CD4-positive, CD25-positive, alpha-beta regulatory T cell (primary cell): ENCODE results near the gene RNU7-1. TPM values are rescaled to one million over a fixed set of nuclear protein-coding genes. Genes with fewer than 3 reads are reported as not detected.
A peak's percentile ranks its signal among the peaks of the same experiment; 100 is the strongest.

Source experiments
- ATAC-seq, 2 donors: fragments of 150-1000 bp; cut with Tn5 transposase; one replicate each; pipeline ENCODE4 v1.10.0; 2021; ENCODE audit warnings: low read depth in 2 of 2, moderate number of reproducible peaks in 2 of 2, moderate library complexity in 1 of 2
- DNase-seq, 3 donors: peaks; one replicate each; pipeline versions ENCODE4 v3.0.0 to v3.0.0-alpha.2; 2012 to 2022; ENCODE audit warnings: mixed read lengths in 1 of 3
- H3K27ac ChIP-seq: one replicate; pipeline ENCODE4 v1.7.0; 2013; ENCODE audit warnings: mild to moderate bottlenecking, low read length; ENCODE audit not compliant: insufficient read depth, poor library complexity, severe bottlenecking
- H3K27me3 ChIP-seq: one replicate; pipeline ENCODE4 v1.7.0; 2013; ENCODE audit warnings: low read length; ENCODE audit not compliant: control insufficient read depth, insufficient read depth
- H3K36me3 ChIP-seq: one replicate; pipeline ENCODE4 v1.7.0; 2013; ENCODE audit warnings: mild to moderate bottlenecking, low read length, moderate library complexity; ENCODE audit not compliant: control insufficient read depth, insufficient read depth
- H3K4me1 ChIP-seq: 2 replicates; pipeline ENCODE4 v1.7.0; 2013; ENCODE audit warnings: mild to moderate bottlenecking, low read length; ENCODE audit not compliant: insufficient read depth, control insufficient read depth, poor library complexity, severe bottlenecking
- H3K4me3 ChIP-seq: one replicate; pipeline ENCODE4 v1.7.0; 2013; ENCODE audit warnings: low read depth, mild to moderate bottlenecking, low read length, moderate library complexity
- H3K9me3 ChIP-seq, 2 experiments: 1 replicate in 1 of 2; 2 replicates in 1 of 2; pipeline ENCODE4 v1.7.0; 2013; ENCODE audit warnings: low read length in 2 of 2, mild to moderate bottlenecking in 1 of 2, moderate library complexity in 1 of 2; ENCODE audit not compliant: control insufficient read depth in 2 of 2
- H3K27ac Mint-ChIP-seq, 3 donors: one replicate each; pipeline ENCODE4 v1.8.0; 2020 to 2022; ENCODE audit warnings: mild to moderate bottlenecking in 3 of 3, mixed read lengths in 3 of 3, moderate library complexity in 2 of 3
- H3K27me3 Mint-ChIP-seq: one replicate; pipeline ENCODE4 v1.8.0; 2022; ENCODE audit warnings: mild to moderate bottlenecking, mixed read lengths
- H3K36me3 Mint-ChIP-seq: one replicate; pipeline ENCODE4 v1.8.0; 2020; ENCODE audit warnings: mixed read lengths
- H3K4me1 Mint-ChIP-seq, 4 donors: one replicate each; pipeline ENCODE4 v1.8.0; 2020 to 2022; ENCODE audit warnings: mixed read lengths in 4 of 4, mild to moderate bottlenecking in 1 of 4
- H3K4me3 Mint-ChIP-seq, 4 donors: one replicate each; pipeline ENCODE4 v1.8.0; 2020 to 2022; ENCODE audit warnings: mild to moderate bottlenecking in 4 of 4, mixed read lengths in 4 of 4, moderate library complexity in 3 of 4
- H3K9me3 Mint-ChIP-seq, 7 donors: one replicate each; pipeline ENCODE4 v1.8.0; 2020 to 2022; ENCODE audit warnings: mixed read lengths in 7 of 7, mild to moderate bottlenecking in 3 of 7, moderate library complexity in 2 of 7
- polyA plus RNA-seq, 4 donors: library from polyadenylated mRNA; unstranded; fragments of 300-500 nt; fragmentation: Illumina TruSeq; gene quantifications; one replicate each; pipeline ENCODE4 v1.2.3, GENCODE V29; 2021
- total RNA-seq: library from RNA; stranded (reverse); gene quantifications from one replicate; pipeline ENCODE4 v1.2.3, GENCODE V29; 2022

The RNU7-1 gene
- total and polyA plus RNA-seq, 5 donors from 2014 or later, result not detected

DNA sequence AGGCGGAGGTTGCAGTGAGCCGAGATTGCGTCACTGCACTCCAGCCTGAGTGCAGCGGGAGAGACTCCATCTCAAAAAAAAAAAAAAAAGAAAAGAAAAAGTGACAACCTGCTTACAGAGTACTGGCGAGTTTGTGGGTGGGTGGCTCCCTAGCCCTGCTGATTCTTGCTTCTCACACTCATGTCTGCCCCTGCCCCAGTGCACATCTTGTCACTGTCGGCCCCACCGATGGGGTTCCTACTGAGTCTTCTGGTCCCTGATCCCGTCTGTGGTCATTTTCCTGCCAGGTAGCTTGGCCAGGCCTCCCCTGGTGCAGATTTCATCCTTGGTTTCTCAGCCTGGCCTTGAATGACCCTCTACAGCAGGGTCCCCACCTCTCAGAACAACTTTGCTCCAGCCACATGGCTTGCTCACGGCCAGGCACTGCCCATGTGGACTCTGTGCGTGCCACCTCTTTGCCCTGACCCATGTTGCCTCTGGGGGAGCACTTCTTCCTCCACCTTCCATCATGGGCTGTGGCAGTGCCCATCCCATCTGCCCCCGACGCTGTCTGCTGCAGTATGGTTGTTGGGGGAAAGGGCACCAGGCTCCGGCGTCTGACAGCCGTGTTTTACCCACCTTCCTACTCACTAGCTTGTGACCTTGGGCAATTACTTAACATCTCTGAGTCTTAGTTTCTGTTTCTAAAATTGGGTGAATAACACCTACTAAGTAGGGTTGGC lies 5.4 kb downstream of the RNU7-1 start:
- no peaks in the 10 kb centered on the region for H3K27me3 ChIP-seq
- peak overlapping the region; percentile 84 to 99 (median 89) for H3K4me3 Mint-ChIP-seq
- H3K9me3 Mint-ChIP-seq, result no peaks in the 10 kb centered on the region
- peak; percentile 13 to 17 for ATAC-seq
- peak overlapping the region; percentile 98 for H3K27ac ChIP-seq
- no peaks in the 10 kb centered on the region for H3K9me3 ChIP-seq
- H3K36me3 Mint-ChIP-seq, result peaks cover 11% of the 10 kb centered on the region
- H3K36me3 ChIP-seq, result no peaks in the 10 kb centered on the region
- H3K4me1 Mint-ChIP-seq, result peaks cover 8 to 80% (median 49%) of the 10 kb centered on the region in 4 donors
- H3K4me1 ChIP-seq, result peaks cover 95% of the 10 kb centered on the region
- H3K27me3 Mint-ChIP-seq, result peaks cover 4% of the 10 kb centered on the region
- peak in 2 of 3 donors; percentile 52 to 70 for DNase-seq
- H3K27ac Mint-ChIP-seq, result peak overlapping the region; percentile 97 to 99 (median 98)
- peak overlapping the region; percentile 61 for H3K4me3 ChIP-seq

DNA sequence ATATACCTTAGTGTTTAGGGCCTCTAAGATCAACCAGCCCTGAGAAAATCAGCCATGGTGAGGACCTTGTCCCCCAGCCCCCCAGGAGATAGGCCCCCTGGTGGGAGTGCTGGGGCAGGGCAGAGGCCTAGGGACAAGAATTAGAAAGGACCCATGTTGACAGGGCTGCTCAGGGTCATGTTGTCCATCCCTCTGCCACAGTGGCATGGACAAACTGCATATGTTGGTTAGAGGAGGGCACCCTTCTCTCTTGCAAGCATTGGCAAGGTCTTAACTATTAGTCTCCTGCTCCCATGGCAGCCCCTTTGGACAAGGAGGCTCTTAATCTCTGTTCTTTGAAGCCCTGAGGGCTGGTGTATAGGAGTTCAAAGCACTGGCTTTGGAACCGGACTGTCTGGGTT lies 6.8 kb downstream of the RNU7-1 start:
- Mint-ChIP-seq H3K4me3 (peak overlapping the region; percentile 88 to 99 (median 98)), H3K9me3 (no peaks in the 10 kb centered on the region), H3K27me3 (peaks cover 4% of the 10 kb centered on the region), H3K36me3 (peaks cover 14% of the 10 kb centered on the region), H3K27ac (peak overlapping the region; percentile 96 to 99 (median 97)), H3K4me1 (peaks cover 8 to 82% (median 50%) of the 10 kb centered on the region in 4 donors)
- Histone ChIP-seq H3K27me3 (no peaks in the 10 kb centered on the region), H3K36me3 (peaks cover 7% of the 10 kb centered on the region), H3K27ac (peak overlapping the region; percentile 98), H3K4me3 (peak overlapping the region; percentile 88), H3K4me1 (peaks cover 95% of the 10 kb centered on the region), H3K9me3 (no peaks in the 10 kb centered on the region)
- no peak for ATAC-seq
- peak in 2 of 3 donors; percentile 44 to 59 for DNase-seq

DNA sequence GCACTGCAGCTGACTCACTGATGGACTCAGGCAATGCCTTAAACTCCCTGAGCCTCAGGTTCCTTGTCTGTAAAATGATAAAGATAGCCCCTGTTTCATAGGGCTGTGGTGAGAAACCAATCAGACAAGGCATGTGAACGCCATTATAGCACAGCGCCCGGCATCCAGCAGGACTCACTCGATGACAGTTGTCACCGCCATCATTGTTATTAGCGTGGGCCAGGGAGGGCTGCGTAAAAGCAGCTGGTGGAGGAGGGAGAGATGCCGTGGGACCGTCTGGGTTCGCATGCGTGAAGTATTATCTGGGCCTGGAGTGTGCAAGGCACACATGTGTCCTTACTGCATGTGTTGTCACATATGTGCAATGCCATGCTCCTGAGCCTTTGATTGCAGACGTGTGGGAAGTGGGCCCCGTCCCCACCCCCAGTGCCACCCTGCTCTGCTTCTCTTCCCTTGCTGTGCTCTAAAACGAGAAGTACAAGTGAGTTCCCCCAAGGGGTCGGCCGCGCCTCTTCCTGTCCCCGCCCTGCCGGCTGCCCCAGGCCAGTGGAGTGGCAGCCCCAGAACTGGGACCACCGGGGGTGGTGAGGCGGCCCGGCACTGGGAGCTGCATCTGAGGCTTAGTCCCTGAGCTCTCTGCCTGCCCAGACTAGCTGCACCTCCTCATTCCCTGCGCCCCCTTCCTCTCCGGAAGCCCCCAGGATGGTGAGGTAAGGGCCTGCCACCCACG lies 7.4 kb downstream of the RNU7-1 start, which contains the start of gene PTPN6:
TSS of gene PTPN6 (plus strand) at position 546 of the 730 bp plus-strand sequence. CDS start at position 703, 157 bp downstream.
- H3K4me1 Mint-ChIP-seq, result peaks cover 8 to 82% (median 52%) of the 10 kb centered on the region in 4 donors
- H3K27me3 ChIP-seq, result no peaks in the 10 kb centered on the region
- DNase-seq (peak in 2 of 3 donors; percentile 62 to 85), ATAC-seq (peak; percentile 48 to 57)
- peaks cover 20% of the 10 kb centered on the region for H3K36me3 Mint-ChIP-seq
- H3K4me3 Mint-ChIP-seq, result peak within 1 kb of the TSS; percentile 88 to 99 (median 98)
- peaks cover 4% of the 10 kb centered on the region for H3K27me3 Mint-ChIP-seq
- H3K27ac ChIP-seq, result peak within 1 kb of the TSS; percentile 98
- peaks cover 95% of the 10 kb centered on the region for H3K4me1 ChIP-seq
- peak within 1 kb of the TSS; percentile 96 to 99 (median 97) for H3K27ac Mint-ChIP-seq
- H3K9me3 ChIP-seq, result no peaks in the 10 kb centered on the region
- H3K4me3 ChIP-seq, result peak within 1 kb of the TSS; percentile 88
- peaks cover 9% of the 10 kb centered on the region for H3K36me3 ChIP-seq
- no peaks in the 10 kb centered on the region for H3K9me3 Mint-ChIP-seq

DNA sequence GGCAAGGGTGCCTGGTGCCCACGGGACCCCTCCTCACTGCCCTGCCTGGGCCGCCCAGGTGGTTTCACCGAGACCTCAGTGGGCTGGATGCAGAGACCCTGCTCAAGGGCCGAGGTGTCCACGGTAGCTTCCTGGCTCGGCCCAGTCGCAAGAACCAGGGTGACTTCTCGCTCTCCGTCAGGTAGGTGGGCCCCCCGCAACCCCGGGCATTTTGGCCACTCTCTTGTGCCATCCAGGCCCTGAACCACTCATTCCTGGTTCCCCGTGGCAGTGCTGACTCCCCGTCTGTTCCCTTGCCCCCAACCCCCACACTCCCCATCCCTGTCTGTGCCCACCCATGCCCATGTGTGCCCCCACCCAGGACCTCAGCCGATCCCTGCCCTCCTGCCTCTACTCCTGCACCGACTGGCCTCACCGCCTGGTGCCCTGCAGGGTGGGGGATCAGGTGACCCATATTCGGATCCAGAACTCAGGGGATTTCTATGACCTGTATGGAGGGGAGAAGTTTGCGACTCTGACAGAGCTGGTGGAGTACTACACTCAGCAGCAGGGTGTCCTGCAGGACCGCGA lies 8.0 kb downstream of the RNU7-1 start:
- peaks cover 8 to 82% (median 54%) of the 10 kb centered on the region in 4 donors for H3K4me1 Mint-ChIP-seq
- Histone ChIP-seq H3K4me3 (peak overlapping the region; percentile 88), H3K9me3 (no peaks in the 10 kb centered on the region), H3K4me1 (peaks cover 95% of the 10 kb centered on the region), H3K27me3 (no peaks in the 10 kb centered on the region), H3K27ac (peak overlapping the region; percentile 98), H3K36me3 (peaks cover 14% of the 10 kb centered on the region)
- H3K4me3 Mint-ChIP-seq, result peak overlapping the region; percentile 88 to 99 (median 98)
- peaks cover 22% of the 10 kb centered on the region for H3K36me3 Mint-ChIP-seq
- DNase-seq (no peak), ATAC-seq (peak; percentile 8 to 9)
- peaks cover 4% of the 10 kb centered on the region for H3K27me3 Mint-ChIP-seq
- H3K9me3 Mint-ChIP-seq, result no peaks in the 10 kb centered on the region
- peak overlapping the region; percentile 96 to 99 (median 97) for H3K27ac Mint-ChIP-seq

DNA sequence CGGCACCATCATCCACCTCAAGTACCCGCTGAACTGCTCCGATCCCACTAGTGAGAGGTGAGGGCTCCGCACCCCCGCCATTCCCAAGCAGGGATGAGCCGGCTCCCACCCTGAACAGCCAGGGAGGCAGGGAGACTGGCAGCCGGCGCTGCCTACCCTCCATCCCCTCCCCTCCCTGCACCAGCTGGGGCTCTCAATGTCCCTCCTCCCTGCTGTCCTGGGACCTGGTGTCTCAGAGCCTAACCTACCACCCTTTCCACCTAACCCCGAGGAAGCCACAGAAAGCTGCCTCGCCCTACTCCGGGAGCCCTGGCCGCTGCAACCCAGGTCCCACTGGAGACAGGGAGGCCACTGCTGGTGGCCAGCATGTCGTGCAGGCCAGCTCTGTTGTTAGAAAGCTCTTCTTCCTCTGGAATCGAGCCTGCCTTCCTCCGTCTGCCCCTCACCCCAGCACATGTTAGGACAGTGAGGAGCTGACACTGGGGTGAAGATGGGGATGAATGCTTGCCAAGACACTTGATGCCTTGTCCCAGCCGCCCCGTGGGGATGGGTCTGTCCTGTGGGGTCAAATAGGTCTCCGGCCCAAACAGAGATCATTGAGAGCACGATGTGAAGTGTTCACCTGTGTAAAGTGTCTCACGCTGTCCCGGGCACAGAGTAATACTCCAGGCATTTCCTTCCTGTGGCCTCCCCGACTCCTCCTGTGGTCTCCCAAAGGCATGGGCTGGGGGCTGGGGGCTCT lies 8.7 kb downstream of the RNU7-1 start:
- H3K9me3 ChIP-seq, result no peaks in the 10 kb centered on the region
- H3K4me1 ChIP-seq, result peaks cover 95% of the 10 kb centered on the region
- H3K4me3 ChIP-seq, result peak overlapping the region; percentile 88
- Mint-ChIP-seq H3K36me3 (peaks cover 29% of the 10 kb centered on the region), H3K27me3 (peaks cover 4% of the 10 kb centered on the region), H3K27ac (peak overlapping the region; percentile 96 to 99 (median 97)), H3K9me3 (no peaks in the 10 kb centered on the region), H3K4me3 (peak overlapping the region; percentile 88 to 99 (median 98)), H3K4me1 (peaks cover 8 to 82% (median 55%) of the 10 kb centered on the region in 4 donors)
- H3K27me3 ChIP-seq, result no peaks in the 10 kb centered on the region
- peaks cover 21% of the 10 kb centered on the region for H3K36me3 ChIP-seq
- DNase-seq, result no peak
- ATAC-seq, result no peak
- peak overlapping the region; percentile 98 for H3K27ac ChIP-seq

DNA sequence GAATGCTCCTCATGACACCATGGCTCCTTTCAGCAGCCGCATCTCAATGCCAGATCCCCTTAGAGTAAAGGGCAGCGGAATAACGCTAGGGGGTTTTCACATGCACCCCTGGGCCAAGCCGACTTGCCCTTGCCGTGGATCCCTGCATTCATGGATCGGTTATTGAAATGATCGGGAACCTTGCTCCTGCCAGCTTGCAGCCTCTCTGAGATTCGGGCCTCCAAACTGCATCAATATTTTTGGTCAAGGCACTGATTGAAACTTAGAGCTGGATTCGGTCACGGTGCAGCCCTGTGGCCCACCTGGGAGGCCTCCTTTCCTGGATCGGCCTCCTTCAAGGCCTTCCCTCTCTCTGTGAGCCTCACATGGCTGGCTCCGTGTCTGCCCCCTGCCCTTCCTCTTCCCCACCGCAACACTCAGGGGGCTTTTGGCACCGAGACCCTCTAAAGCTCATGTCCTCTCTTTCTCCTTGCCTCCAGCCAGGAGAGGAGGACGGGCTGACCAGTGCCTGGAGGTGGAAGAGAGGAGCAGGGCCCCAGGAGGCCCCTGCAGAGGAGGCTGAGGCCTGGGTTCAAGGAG lies 9.3 kb downstream of the RNU7-1 start:
- Histone ChIP-seq H3K4me3 (peak overlapping the region; percentile 88), H3K36me3 (peaks cover 27% of the 10 kb centered on the region), H3K9me3 (no peaks in the 10 kb centered on the region), H3K27ac (peak overlapping the region; percentile 98), H3K4me1 (peaks cover 95% of the 10 kb centered on the region), H3K27me3 (no peaks in the 10 kb centered on the region)
- H3K27ac Mint-ChIP-seq, result peak overlapping the region; percentile 96 to 98 (median 97)
- H3K36me3 Mint-ChIP-seq, result peaks cover 30% of the 10 kb centered on the region
- DNase-seq (no peak), ATAC-seq (no peak)
- H3K9me3 Mint-ChIP-seq, result no peaks in the 10 kb centered on the region
- peak overlapping the region; percentile 88 to 99 (median 98) for H3K4me3 Mint-ChIP-seq
- H3K4me1 Mint-ChIP-seq, result peaks cover 8 to 81% (median 54%) of the 10 kb centered on the region in 4 donors
- peaks cover 4% of the 10 kb centered on the region for H3K27me3 Mint-ChIP-seq
